Central memory CD8-positive, alpha-beta T cell (primary cell): ENCODE data around the gene SF3B5.

ENCODE experiments used
- ATAC-seq: fragments of 150-1000 bp; cut with Tn5 transposase; replicated peaks from 2 replicates; pipeline ENCODE4 v1.10.0; 2022; ENCODE audit warnings: mild to moderate bottlenecking, moderate FRiP score, moderate number of reproducible peaks; ENCODE audit not compliant: poor library complexity, severe bottlenecking; ENCODE audit errors: extremely low read depth
- DNase-seq, 2 donors: peaks; one replicate each; pipeline ENCODE4 v3.0.0; 2021; ENCODE audit warnings: low spot score in 2 of 2
- H3K27ac Mint-ChIP-seq: one replicate; pipeline ENCODE4 v1.8.0; 2022; ENCODE audit warnings: low read depth, mild to moderate bottlenecking, moderate library complexity, mixed read lengths
- H3K27me3 Mint-ChIP-seq: one replicate; pipeline ENCODE4 v1.8.0; 2022; ENCODE audit warnings: mixed read lengths
- H3K36me3 Mint-ChIP-seq: one replicate; pipeline ENCODE4 v1.8.0; 2022; ENCODE audit warnings: mild to moderate bottlenecking, moderate library complexity, mixed read lengths; ENCODE audit not compliant: insufficient read depth
- H3K4me1 Mint-ChIP-seq: one replicate; pipeline ENCODE4 v1.8.0; 2022; ENCODE audit warnings: mixed read lengths
- H3K4me3 Mint-ChIP-seq: one replicate; pipeline ENCODE4 v1.8.0; 2022; ENCODE audit warnings: mild to moderate bottlenecking, moderate library complexity, mixed read lengths
- H3K9me3 Mint-ChIP-seq: one replicate; pipeline ENCODE4 v1.8.0; 2022; ENCODE audit warnings: mixed read lengths

The SF3B5 gene

GRCh38 chr6:144129469-144129868 is 34.1 kb upstream of the SF3B5 start:
- Mint-ChIP-seq H3K4me3 (no peak overlapping the region), H3K36me3 (peaks cover 2% of the 10 kb centered on the region), H3K9me3 (no peaks in the 10 kb centered on the region), H3K27me3 (no peaks in the 10 kb centered on the region), H3K4me1 (peaks cover 11% of the 10 kb centered on the region), H3K27ac (no peak overlapping the region)
- DNase-seq: no peak
- no peak for ATAC-seq

DNA sequence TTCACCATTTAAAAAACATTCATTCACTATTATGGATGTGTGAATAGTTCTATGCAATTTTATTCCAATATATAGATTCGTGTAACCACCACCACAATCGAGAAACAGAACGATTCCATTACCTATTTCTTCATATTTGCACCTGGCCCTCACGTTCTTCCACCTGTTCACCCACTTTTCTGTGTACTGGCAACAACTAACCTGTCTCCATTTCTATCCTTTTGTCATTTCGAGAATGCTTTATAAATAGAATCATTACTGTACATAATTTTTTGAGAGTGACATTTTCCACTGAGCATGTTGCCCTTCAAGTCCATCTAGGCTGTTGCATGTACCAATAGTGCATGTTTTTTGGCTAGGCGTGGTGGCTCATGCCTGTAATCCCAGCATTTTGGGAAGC is 31.7 kb upstream of the SF3B5 start:
- no peak overlapping the region for H3K27ac Mint-ChIP-seq
- no peak overlapping the region for H3K4me3 Mint-ChIP-seq
- peaks cover 17% of the 10 kb centered on the region for H3K4me1 Mint-ChIP-seq
- no peaks in the 10 kb centered on the region for H3K9me3 Mint-ChIP-seq
- no peaks in the 10 kb centered on the region for H3K27me3 Mint-ChIP-seq
- no peaks in the 10 kb centered on the region for H3K36me3 Mint-ChIP-seq
- DNase-seq (no peak), ATAC-seq (no peak)

GRCh38 chr6:144123836-144124235 is 28.5 kb upstream of the SF3B5 start:
- Mint-ChIP-seq H3K27ac (peak overlapping the region; percentile 45), H3K36me3 (no peaks in the 10 kb centered on the region), H3K9me3 (no peaks in the 10 kb centered on the region), H3K4me1 (peaks cover 6% of the 10 kb centered on the region), H3K27me3 (no peaks in the 10 kb centered on the region), H3K4me3 (no peak overlapping the region)
- no peak for DNase-seq
- no peak for ATAC-seq

GRCh38 chr6:144123421-144123820 is 28.0 kb upstream of the SF3B5 start:
- Mint-ChIP-seq H3K4me3 (no peak overlapping the region), H3K27me3 (no peaks in the 10 kb centered on the region), H3K9me3 (no peaks in the 10 kb centered on the region), H3K4me1 (peaks cover 6% of the 10 kb centered on the region), H3K36me3 (no peaks in the 10 kb centered on the region), H3K27ac (peak overlapping the region; percentile 45)
- ATAC-seq (no peak), DNase-seq (no peak)

- Mint-ChIP-seq H3K27me3 (no peaks in the 10 kb centered on the region), H3K36me3 (no peaks in the 10 kb centered on the region), H3K9me3 (no peaks in the 10 kb centered on the region), H3K27ac (peak overlapping the region; percentile 45), H3K4me3 (no peak overlapping the region), H3K4me1 (peaks cover 6% of the 10 kb centered on the region)
- ATAC-seq (no peak), DNase-seq (no peak)
These were observed 27.5 kb upstream of the SF3B5 start for GRCh38 chr6:144122861-144123260.

DNA sequence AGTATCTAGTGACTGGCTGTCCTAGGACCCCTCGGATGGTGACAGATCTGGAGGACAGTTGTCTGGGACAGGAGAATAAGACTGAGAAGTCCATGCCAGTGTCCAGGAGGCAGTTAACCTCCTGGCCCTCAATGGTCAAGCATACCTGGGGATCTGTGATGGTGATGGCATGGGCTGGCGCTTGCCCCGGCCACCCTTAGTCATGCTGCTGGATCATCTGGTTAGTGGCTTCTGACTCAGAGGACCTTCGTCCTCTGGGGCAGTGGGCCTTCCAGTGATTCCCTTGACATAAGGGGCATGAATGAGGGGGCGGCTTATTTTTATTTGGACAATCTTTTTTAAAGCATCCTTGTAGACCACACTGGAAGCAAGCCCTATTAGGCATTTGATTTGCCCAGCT is 24.0 kb upstream of the SF3B5 start:
- Mint-ChIP-seq H3K27ac (no peak overlapping the region), H3K9me3 (no peaks in the 10 kb centered on the region), H3K36me3 (no peaks in the 10 kb centered on the region), H3K4me3 (no peak overlapping the region), H3K27me3 (no peaks in the 10 kb centered on the region), H3K4me1 (peaks cover 6% of the 10 kb centered on the region)
- no peak for DNase-seq
- no peak for ATAC-seq

- no peaks in the 10 kb centered on the region for H3K9me3 Mint-ChIP-seq
- DNase-seq (no peak), ATAC-seq (no peak)
- H3K4me3 Mint-ChIP-seq: no peak overlapping the region
- H3K4me1 Mint-ChIP-seq: no peaks in the 10 kb centered on the region
- H3K36me3 Mint-ChIP-seq: peaks cover 2% of the 10 kb centered on the region
- H3K27me3 Mint-ChIP-seq: no peaks in the 10 kb centered on the region
- no peak overlapping the region for H3K27ac Mint-ChIP-seq
These were observed 19.8 kb upstream of the SF3B5 start for GRCh38 chr6:144115219-144115618.

GRCh38 chr6:144113366-144113765 is 18.0 kb upstream of the SF3B5 start:
- Mint-ChIP-seq H3K9me3 (no peaks in the 10 kb centered on the region), H3K4me3 (no peak overlapping the region), H3K27ac (no peak overlapping the region), H3K36me3 (peaks cover 2% of the 10 kb centered on the region), H3K4me1 (no peaks in the 10 kb centered on the region), H3K27me3 (no peaks in the 10 kb centered on the region)
- no peak for DNase-seq
- no peak for ATAC-seq

GRCh38 chr6:144110210-144110609 is 14.8 kb upstream of the SF3B5 start:
- Mint-ChIP-seq H3K4me1 (peaks cover under 1% of the 10 kb centered on the region), H3K9me3 (no peaks in the 10 kb centered on the region), H3K4me3 (no peak overlapping the region), H3K27ac (no peak overlapping the region), H3K27me3 (no peaks in the 10 kb centered on the region), H3K36me3 (peaks cover 2% of the 10 kb centered on the region)
- no peak for ATAC-seq
- no peak for DNase-seq

DNA sequence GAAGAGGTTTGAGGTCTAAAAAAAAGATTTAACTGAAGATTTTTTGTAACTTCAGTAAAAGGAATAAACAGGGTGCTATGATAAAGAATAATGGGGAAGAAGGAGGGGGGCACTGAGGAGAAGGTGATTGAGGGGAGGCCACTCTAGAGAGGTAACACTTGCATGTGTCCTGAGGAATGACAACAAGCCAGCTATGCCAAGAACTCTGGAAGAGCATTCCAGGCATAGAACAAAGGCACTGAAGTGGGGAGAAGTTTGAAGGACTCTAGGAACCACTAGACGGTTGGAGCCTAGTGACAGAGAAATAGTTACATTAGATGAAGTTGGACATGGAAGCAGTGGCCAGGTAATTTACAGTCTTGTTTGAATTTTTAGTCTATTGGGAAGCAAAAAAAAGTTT is 10.8 kb upstream of the SF3B5 start:
- no peaks in the 10 kb centered on the region for H3K9me3 Mint-ChIP-seq
- H3K4me3 Mint-ChIP-seq: no peak overlapping the region
- ATAC-seq (no peak), DNase-seq (no peak)
- no peaks in the 10 kb centered on the region for H3K36me3 Mint-ChIP-seq
- H3K27me3 Mint-ChIP-seq: no peaks in the 10 kb centered on the region
- peaks cover 5% of the 10 kb centered on the region for H3K4me1 Mint-ChIP-seq
- H3K27ac Mint-ChIP-seq: no peak overlapping the region

GRCh38 chr6:144104898-144105487 is 9.6 kb upstream of the SF3B5 start:
- Mint-ChIP-seq H3K27ac (peak overlapping the region; percentile 76), H3K27me3 (no peaks in the 10 kb centered on the region)

DNA sequence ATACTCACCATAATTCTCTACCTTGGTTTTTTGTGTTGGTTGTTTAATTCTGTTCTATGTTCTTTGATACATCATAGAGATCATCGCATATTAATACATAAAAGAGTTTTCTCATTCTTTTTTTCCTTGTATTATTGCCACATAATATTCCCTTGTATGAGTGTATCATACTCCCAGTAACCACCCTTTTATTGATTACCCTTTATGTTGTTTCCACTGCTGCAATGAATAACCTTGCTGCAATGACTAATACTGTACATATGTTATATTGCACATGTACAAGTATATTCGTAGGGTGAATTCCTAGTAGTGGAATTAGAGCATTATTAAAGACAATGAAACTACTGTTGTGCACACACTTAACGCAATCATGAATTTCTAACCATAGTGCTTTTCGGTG is 9.1 kb upstream of the SF3B5 start:
- no peaks in the 10 kb centered on the region for H3K27me3 Mint-ChIP-seq
- peaks cover 5% of the 10 kb centered on the region for H3K4me1 Mint-ChIP-seq
- no peak overlapping the region for H3K27ac Mint-ChIP-seq
- DNase-seq: no peak
- H3K9me3 Mint-ChIP-seq: no peaks in the 10 kb centered on the region
- ATAC-seq: no peak
- no peak overlapping the region for H3K4me3 Mint-ChIP-seq
- H3K36me3 Mint-ChIP-seq: no peaks in the 10 kb centered on the region

More at GRCh38 chr6:144104898-144105487, 9.6 kb upstream of the SF3B5 start:
- ATAC-seq: peak; percentile 80
- no peaks in the 10 kb centered on the region for H3K36me3 Mint-ChIP-seq
- H3K4me1 Mint-ChIP-seq: peaks cover 5% of the 10 kb centered on the region
- no peak overlapping the region for H3K4me3 Mint-ChIP-seq
- no peaks in the 10 kb centered on the region for H3K9me3 Mint-ChIP-seq
- peak in 1 of 2 donors; percentile 45 for DNase-seq

DNA sequence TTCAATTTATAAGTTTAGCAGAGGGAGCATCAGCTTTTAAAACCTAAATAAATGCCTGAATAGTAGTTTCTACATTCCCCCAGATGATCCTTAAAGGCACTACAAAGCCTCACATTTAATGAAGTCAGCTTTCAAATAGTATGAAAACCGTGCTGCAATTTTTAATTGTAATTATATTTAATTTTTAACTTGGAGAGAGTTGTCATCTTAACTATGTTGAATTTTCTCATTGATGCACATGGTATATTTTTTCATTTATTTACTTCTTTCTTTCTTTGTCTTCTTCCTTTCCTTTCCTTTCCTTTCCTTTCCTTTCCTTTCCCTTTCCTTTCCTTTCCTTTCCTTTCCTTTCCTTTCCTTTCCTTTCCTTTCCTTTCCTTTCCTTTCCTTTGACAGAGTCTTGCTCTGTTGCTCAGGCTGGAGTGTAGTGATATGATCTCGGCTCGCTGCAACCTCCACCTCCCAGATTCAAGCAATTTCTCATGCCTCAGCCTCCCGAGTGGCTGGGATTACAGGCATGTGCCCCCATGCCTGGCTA is 7.7 kb upstream of the SF3B5 start:
- ATAC-seq: no peak
- DNase-seq: no peak
- no peak overlapping the region for H3K4me3 Mint-ChIP-seq

More for the DNA sequence above, 7.7 kb upstream of the SF3B5 start:
- peaks cover 5% of the 10 kb centered on the region for H3K4me1 Mint-ChIP-seq
- no peaks in the 10 kb centered on the region for H3K27me3 Mint-ChIP-seq
- H3K9me3 Mint-ChIP-seq: no peaks in the 10 kb centered on the region
- H3K27ac Mint-ChIP-seq: no peak overlapping the region
- H3K36me3 Mint-ChIP-seq: no peaks in the 10 kb centered on the region
